Measurements from ENCODE around the gene ZNF385D. TPM values are rescaled to one million over a fixed set of nuclear protein-coding genes. Genes with fewer than 3 reads are reported as not detected.

Gene ZNF385D
- total RNA-seq, 2 experiments from 2014 or later: not detected

DNA sequence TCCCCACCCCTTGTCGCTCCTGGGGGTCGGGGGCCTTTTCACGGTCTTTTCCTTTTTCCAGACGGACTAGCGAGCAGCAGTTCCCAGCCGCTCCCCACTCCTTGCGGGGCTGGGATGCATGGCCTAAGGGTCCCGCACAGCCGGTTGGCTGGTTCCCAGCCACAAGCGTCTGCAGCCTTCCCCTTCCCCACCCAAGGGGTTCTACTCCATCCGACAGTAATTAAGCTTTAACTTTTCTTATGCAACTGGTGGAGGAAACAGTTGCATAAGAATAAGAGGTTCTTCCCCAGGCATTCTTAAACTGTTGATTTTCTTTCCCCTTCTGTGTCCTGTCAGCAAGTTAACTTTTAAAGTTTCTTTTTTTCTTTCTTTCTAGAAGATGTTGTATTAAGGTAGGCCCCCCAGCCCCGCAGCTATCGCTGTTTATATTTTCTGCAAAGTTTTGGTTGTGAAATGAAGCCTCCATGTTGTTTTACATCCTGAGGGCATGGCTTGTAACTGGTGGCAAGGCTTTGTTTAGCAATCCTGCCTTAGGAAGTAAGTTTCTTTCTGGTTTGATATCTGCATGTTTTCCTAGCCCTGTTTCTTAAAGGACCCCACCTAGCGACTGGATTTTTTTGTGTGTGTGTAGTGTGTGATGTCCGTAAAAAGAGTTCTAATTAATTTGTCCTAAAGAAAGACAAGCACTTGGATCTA lies 207.5 kb downstream of the ZNF385D start:
- ChIA-PET POLR2A (no interaction called here), CTCF (no interaction called here)
- H3K27ac Mint-ChIP-seq: no peak overlapping the region
- H3K9me3 Mint-ChIP-seq: peaks cover 7% of the 10 kb centered on the region
- no peak overlapping the region for H3K4me3 Mint-ChIP-seq
- H3K36me3 Mint-ChIP-seq (ENCODE audit: low read depth): no peaks in the 10 kb centered on the region
- ATAC-seq: no peak
- no peaks in the 10 kb centered on the region for H3K4me1 Mint-ChIP-seq (ENCODE audit: low read depth)
- H3K27me3 Mint-ChIP-seq: no peaks in the 10 kb centered on the region
- intact Hi-C loops (cut with micrococcal nuclease): no loop called here
- TF ChIP-seq, protein P1, sequence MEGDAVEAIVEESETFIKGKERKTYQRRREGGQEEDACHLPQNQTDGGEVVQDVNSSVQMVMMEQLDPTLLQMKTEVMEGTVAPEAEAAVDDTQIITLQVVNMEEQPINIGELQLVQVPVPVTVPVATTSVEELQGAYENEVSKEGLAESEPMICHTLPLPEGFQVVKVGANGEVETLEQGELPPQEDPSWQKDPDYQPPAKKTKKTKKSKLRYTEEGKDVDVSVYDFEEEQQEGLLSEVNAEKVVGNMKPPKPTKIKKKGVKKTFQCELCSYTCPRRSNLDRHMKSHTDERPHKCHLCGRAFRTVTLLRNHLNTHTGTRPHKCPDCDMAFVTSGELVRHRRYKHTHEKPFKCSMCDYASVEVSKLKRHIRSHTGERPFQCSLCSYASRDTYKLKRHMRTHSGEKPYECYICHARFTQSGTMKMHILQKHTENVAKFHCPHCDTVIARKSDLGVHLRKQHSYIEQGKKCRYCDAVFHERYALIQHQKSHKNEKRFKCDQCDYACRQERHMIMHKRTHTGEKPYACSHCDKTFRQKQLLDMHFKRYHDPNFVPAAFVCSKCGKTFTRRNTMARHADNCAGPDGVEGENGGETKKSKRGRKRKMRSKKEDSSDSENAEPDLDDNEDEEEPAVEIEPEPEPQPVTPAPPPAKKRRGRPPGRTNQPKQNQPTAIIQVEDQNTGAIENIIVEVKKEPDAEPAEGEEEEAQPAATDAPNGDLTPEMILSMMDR (IDR thresholded peaks at IDR 0.05): no peak
- no peak for DNase-seq

DNA sequence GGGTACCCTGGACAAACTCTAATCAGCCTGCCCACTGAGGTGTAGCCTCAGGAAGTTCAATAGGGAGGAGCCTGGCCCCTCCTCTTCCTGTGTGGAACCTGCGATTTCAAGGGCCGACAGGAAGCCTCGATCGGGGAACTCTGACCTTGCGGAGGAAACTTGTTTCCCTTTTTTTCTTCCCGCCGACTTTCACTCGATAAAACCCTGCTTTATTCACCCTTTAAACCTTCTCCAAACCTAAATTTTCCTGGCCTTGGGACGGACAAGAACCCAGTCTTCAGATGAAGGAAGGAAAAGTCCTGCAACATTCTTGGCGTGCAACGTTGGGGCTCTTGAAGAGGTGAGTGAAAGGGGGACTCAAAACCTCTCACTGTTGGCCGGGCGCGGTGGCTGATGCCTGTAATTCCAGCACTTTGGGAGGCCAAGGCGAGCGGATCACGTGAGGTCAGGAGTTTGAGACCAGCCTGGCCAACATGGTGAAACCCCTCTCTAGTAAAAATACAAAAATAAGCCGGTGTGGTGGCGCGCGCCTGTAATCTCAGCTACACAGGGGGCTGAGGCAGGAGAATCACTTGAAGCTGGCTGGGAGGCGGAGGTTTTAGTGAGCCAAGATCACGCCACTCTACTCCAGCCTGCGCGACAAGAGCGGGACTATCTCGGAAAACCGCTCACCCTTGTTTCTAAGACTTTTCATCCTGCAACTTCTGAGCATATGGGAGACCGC lies 208.2 kb downstream of the ZNF385D start:
- H3K36me3 Mint-ChIP-seq (ENCODE audit: low read depth): no peaks in the 10 kb centered on the region
- TF ChIP-seq, protein P1 (IDR thresholded peaks at IDR 0.05): no peak
- ChIA-PET POLR2A (no interaction called here), CTCF (no interaction called here)
- intact Hi-C loops (cut with micrococcal nuclease): no loop called here
- no peak overlapping the region for H3K27ac Mint-ChIP-seq
- ATAC-seq (no peak), DNase-seq (no peak)
- H3K27me3 Mint-ChIP-seq: no peaks in the 10 kb centered on the region
- H3K9me3 Mint-ChIP-seq: peaks cover 5% of the 10 kb centered on the region
- H3K4me1 Mint-ChIP-seq (ENCODE audit: low read depth): no peaks in the 10 kb centered on the region
- no peak overlapping the region for H3K4me3 Mint-ChIP-seq

DNA sequence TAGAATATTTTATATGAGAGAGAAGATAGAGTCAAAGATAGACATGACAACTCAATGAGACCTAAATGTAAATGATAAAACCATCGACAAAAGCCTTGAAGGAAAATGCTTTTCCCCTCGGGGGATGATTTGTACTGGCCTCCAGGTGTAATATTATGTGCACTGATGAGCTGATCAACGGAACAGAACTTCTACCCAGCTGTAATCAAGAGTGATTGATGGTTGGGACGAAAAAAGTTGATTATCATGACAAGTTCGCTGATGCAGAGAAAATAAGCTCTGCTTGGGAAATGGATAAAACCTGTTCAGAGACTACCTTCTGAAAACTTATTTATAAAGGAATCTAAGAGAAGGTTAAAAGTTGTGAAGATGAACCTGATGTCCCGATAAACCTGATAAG lies 210.7 kb downstream of the ZNF385D start:
- Mint-ChIP-seq H3K4me3 (no peak overlapping the region), H3K9me3 (peaks cover 6% of the 10 kb centered on the region), H3K36me3 (ENCODE audit: low read depth) (no peaks in the 10 kb centered on the region), H3K27ac (no peak overlapping the region), H3K4me1 (ENCODE audit: low read depth) (no peaks in the 10 kb centered on the region), H3K27me3 (no peaks in the 10 kb centered on the region)
- TF ChIP-seq, protein P1 (IDR thresholded peaks at IDR 0.05): no peak
- ChIA-PET CTCF (no interaction called here), POLR2A (no interaction called here)
- ATAC-seq (no peak), DNase-seq (no peak)
- intact Hi-C loops (cut with micrococcal nuclease): no loop called here

DNA sequence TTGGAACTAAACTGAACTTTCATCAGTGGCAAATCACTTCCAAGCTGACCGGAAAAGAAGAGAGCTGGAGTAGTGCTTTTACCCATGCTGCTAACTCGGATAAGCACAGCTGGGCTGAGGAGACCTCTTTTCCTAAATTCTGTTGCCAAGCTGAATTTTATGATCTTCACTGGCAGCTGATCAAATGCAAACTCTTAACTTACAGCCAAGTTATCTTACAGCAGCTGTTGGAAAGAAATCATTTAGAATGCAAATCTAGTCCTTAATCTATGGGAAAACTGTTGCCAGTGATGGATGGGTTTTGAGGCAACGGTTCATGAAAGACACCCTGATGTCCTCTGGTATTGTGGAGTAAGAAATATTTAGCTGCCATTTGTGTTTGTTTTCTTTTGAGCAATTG lies 216.5 kb downstream of the ZNF385D start:
- Mint-ChIP-seq H3K27ac (no peak overlapping the region), H3K9me3 (peaks cover 4% of the 10 kb centered on the region), H3K27me3 (no peaks in the 10 kb centered on the region), H3K4me1 (ENCODE audit: low read depth) (no peaks in the 10 kb centered on the region), H3K4me3 (no peak overlapping the region), H3K36me3 (ENCODE audit: low read depth) (no peaks in the 10 kb centered on the region)
- POLR2A ChIA-PET: no interaction called here
- no peak for DNase-seq
- ATAC-seq: no peak
- intact Hi-C loops (cut with micrococcal nuclease): no loop called here
- TF ChIP-seq, protein P1 (IDR thresholded peaks at IDR 0.05): no peak
- CTCF ChIA-PET: no interaction called here

DNA sequence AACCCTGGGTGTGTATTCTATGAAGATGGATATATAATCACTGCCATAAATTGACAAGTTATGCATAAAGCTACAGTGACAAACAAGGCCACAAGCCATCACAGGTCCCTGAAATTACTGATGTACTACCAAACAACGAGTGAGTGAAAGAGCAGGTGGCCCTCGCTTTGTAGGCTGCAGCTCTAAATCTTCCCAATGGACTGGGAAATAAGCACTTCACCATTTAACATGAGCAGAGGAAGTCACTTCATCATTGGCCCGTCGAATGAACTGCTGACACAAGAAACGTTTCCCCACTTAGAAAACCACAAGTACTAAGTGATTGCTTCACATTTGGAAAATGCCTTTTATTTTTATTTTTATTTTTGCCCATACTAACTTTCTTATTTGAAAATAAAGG lies 218.0 kb downstream of the ZNF385D start:
- no peaks in the 10 kb centered on the region for H3K4me1 Mint-ChIP-seq (ENCODE audit: low read depth)
- intact Hi-C loops (cut with micrococcal nuclease): no loop called here
- TF ChIP-seq, protein P1 (IDR thresholded peaks at IDR 0.05): no peak
- ChIA-PET CTCF (no interaction called here), POLR2A (no interaction called here)
- DNase-seq: no peak
- H3K27ac Mint-ChIP-seq: no peak overlapping the region
- peaks cover 5% of the 10 kb centered on the region for H3K9me3 Mint-ChIP-seq
- H3K36me3 Mint-ChIP-seq (ENCODE audit: low read depth): no peaks in the 10 kb centered on the region
- ATAC-seq: no peak
- H3K4me3 Mint-ChIP-seq: no peak overlapping the region
- no peaks in the 10 kb centered on the region for H3K27me3 Mint-ChIP-seq

Data from activated CD8-positive, alpha-beta T cell treated with anti-CD3 and anti-CD28 coated beads for 36 hours (primary cell).